Mucosa of gallbladder (tissue), 1 donor: Measurements from ENCODE around the gene CPAMD8. TPM values are rescaled to one million over a fixed set of nuclear protein-coding genes. Genes with fewer than 3 reads are reported as not detected.
A peak's percentile ranks its signal among the peaks of the same experiment; 100 is the strongest.

Source experiments
- DNase-seq: peaks from one replicate; pipeline ENCODE4 v3.0.0-alpha.2; 2020; ENCODE audit warnings: low spot score
- total RNA-seq: library from RNA; stranded (reverse); gene quantifications from one replicate; pipeline ENCODE4 v1.2.1, GENCODE V29; 2021
- donor health status: DM: no; HTN: no; CAD: no.

The CPAMD8 gene
- total RNA-seq, result 2.9 TPM

GRCh38 chr19:17026706-17027534, at the start of gene CPAMD8:
TSS of gene CPAMD8 (minus strand) at chr19:17026810. CDS start at chr19:17026642, 168 bp downstream.
- no peak for DNase-seq

GRCh38 chr19:17075864-17076542, 49.4 kb upstream of the CPAMD8 start:
- peak; percentile 31 for DNase-seq

GRCh38 chr19:17075035-17075863, 48.6 kb upstream of the CPAMD8 start, which contains the start of the genes HAUS8 and MYO9B:
TSS of gene HAUS8 (minus strand) at chr19:17075452. CDS start at chr19:17075422, 30 bp downstream.
TSS of gene MYO9B (plus strand) at chr19:17075777. CDS start at chr19:17101718, 25,941 bp downstream.
- peak; percentile 99 for DNase-seq

- no peak for DNase-seq
Measured at GRCh38 chr19:17074634-17075034, 48.0 kb upstream of the CPAMD8 start.

DNA sequence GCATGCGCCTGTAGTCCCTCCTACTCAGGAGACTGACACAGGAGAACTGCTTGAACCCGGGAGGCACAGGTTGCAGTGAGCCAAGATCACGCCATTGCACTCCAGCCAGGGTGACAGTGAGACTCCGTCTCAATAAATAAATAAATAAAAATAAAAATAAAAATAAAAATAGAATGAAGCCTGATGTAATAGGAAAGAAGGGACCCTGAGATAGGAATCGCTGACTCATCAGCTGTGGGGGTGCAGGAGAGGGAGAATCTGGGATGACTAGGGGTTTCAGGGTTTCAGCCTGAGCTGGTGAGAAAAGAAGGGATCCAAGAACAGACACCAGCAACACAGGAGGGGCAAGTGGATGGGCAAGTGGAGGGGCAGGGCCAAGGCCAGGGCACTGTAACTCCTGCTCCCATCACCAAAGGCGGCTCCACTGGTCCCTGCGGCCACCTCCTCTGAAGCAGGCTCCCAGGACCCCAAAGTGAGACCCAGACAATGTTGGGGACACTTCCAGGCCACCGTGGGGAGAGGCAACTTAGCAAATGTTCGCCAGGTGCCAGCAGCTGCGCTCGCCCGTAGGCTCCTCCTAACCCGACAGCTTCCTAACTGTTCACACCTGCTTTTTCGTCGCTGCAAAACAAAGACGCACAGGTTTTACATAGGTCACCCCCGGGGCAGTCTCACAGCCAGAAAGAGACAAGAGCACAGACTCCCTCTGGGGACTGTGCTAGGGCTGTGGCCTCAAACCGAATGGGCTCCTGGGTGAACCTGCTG, 47.4 kb upstream of the CPAMD8 start:
- no peak for DNase-seq

DNA sequence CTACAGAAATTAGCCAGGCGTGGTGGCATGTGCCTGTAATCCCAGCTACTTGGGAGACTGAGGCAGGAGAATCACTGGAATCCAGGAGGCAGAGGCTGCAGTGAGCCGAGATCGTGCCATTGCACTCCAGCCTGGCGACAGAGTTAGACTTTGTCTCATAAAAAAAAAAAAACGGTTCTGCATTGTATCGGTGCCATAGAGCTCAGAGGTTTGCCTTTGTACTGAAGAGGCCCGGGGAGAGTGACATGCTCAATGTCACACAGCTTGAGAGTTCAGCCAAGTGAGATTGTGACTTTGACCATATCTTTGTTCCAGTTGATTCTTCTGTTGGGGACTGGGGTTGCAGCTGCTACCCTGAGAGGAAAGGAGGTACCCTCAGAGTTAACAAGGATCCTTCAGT, 44.3 kb upstream of the CPAMD8 start:
- DNase-seq, result no peak

- no peak for DNase-seq
Measured at GRCh38 chr19:17070421-17070820, 43.8 kb upstream of the CPAMD8 start.

GRCh38 chr19:17069193-17069592, 42.6 kb upstream of the CPAMD8 start:
- DNase-seq, result no peak

DNA sequence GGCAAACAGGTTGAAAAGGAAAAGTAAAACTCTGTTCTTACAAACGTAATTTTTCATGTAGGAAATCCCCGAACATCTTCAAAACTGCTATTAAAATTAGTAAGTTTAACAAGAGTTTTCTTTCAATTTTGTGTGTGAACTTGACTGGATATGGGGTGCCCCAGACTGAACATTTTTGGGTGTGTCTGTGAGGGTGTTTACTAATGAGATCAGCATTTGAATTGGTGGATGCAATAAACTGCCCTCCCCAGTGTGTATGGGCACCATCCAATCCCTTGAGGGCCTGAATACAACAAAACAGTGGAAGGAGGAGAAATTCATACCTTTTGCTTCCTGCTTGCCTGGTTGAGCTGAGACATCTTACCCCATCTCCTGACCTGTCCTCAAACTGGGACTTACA, 36.8 kb upstream of the CPAMD8 start:
- no peak for DNase-seq

DNA sequence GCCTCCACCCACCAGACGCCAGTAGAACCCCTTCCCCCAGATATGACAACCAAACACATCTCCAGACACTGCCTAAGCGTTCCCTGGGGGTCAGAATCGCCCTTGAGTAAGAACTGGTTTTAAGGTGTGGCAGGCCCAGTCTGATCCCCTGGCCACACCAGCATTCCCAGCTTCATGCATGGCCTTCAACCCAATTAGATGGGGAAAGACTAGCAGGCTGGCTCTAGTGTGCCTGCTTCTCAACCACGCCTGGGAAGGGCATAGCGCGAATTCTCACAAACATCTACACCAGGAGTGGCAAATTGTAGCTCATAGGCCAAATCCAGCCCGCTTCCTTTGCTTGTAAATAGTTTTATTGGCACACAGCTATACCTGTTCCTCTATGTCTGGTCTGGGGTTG, 35.1 kb upstream of the CPAMD8 start:
- no peak for DNase-seq

DNA sequence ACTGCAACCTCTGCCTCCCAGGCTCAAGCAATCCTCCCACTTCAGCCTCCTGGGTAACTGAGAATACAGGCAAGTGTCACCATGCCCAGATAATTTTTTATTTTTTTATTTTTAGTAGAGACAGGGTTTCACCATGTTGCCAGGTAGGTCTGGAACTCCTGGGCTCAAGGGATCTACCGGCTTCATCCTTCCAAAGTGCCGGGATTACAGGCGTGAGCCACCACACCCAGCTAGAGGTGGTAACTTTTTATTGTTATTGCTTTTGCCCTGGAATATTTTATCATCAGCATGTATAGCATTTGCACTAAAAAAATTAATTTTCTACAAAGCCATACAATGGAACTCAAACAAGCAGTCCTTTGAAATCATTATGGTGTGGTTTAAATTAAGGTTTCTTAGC, 34.6 kb upstream of the CPAMD8 start:
- no peak for DNase-seq

GRCh38 chr19:17060802-17061201, 34.2 kb upstream of the CPAMD8 start:
- DNase-seq, result no peak

- DNase-seq, result no peak
Measured at GRCh38 chr19:17058236-17058635, 31.6 kb upstream of the CPAMD8 start.

DNA sequence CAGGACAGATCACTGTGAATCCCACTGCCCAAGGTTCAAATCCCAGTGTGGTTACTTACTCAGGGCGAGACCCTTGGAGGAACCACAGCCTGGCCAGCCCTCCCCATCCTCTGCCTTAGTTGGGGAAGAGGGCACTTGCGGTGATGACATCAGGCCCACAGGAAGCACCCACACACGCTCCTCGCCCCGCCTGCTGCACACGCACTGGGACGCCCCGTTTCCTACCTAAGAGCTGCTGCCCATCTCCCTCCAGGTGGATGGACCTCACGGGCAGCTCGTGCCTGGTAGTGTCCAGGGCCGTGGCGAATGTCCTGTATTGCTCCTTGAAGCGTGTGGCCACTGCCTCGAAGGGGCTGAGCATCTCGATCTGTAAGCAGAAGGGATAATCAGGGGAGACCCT, 29.0 kb upstream of the CPAMD8 start:
- no peak for DNase-seq

DNA sequence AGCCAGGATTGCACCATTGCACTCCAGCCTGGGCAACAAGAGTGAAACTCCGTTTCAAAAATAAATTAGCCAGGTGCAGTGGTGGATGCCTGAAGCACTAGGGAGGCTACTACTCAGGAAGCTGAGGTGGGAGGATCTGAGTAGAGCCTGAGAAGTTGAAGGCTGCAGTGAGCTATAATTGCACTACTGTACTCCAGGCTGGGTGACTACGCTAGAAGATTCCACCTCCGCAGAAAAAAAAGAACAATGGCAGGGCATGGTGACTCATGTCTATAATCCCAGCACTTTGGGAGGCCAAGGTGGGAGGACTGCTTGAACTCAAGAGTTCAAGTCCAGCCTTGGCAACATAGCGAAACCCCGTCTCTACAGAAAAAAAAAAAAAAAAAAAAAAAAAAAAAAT, 28.1 kb upstream of the CPAMD8 start:
- no peak for DNase-seq

GRCh38 chr19:17052439-17052838, 25.8 kb upstream of the CPAMD8 start:
- peak; percentile 29 for DNase-seq

GRCh38 chr19:17049711-17050280, 23.2 kb upstream of the CPAMD8 start:
- DNase-seq, result no peak

- no peak for DNase-seq
Measured at GRCh38 chr19:17048885-17049453, 22.4 kb upstream of the CPAMD8 start.

DNA sequence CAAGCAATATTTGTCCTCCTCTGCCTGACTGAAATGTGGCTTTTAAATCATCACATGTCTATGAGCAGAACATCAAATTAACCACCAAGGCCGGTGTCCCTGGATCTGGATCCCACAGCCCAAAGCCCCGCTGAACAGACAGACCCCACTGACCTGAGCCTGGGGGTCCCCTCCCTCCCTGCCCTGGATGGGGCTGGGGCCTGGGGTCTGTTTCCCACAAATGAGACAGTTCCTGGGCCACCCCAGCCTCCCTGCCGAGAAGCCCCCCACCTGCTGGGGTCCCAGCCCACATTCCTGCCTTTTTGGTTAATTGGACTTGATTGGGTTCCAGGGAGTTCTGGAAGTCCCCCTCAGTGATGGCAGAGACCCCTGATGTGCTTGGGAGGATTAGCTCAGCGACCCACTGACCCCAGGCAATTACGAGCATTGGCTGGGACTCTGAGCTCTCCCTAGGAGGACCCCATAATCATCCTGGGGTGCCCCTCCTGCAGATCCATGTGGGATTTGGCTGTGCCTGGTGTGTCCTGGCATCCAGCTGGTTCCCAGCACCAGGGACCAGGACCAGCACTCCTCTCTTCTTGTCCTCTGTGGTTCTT, 19.4 kb upstream of the CPAMD8 start:
- DNase-seq, result no peak

DNA sequence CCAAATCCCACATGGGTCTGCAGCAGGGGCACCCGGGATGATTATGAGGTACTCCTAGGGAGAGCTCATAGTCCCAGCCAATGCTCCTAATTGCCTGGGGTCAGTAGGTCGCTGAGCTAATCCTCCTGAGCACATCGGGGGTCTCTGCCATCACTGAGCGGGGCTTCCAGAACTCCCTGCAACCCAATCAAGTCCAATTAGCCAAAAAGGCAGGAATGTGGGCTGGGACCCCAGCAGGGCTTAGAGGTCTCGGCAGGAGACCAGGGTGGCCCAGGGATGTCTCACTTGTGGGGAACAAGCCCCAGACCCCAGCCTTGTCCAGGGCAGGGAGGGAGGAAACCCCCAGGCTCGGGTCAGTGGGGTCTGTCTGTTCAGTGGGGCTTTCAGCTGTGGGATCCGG, 17.1 kb upstream of the CPAMD8 start:
- no peak for DNase-seq
